Keratinocyte (primary cell): ENCODE results near the gene WDR47. TPM values are rescaled to one million over a fixed set of nuclear protein-coding genes. Genes with fewer than 3 reads are reported as not detected.

Experiments
- DNase-seq: peaks from one replicate; pipeline ENCODE4 v3.0.0-alpha.2; 2011; ENCODE audit warnings: low read depth, missing footprints, low spot score
- FAIRE-seq: peaks from 2 replicates; lab custom pipeline; 2011; peaks lifted over from hg19 to GRCh38; lab: Jason Lieb, UNC
- H2AFZ ChIP-seq: 2 replicates; pipeline ENCODE4 v1.6.0; 2012; ENCODE audit warnings: low read length, control low read depth, inconsistent platforms; ENCODE audit not compliant: control insufficient read depth
- H3K27ac ChIP-seq: 2 replicates; pipeline ENCODE4 v1.5.1; 2011; ENCODE audit warnings: low read length; ENCODE audit not compliant: control insufficient read depth, insufficient read depth
- H3K27me3 ChIP-seq: 3 replicates; pipeline ENCODE4 v1.6.0; 2011; ENCODE audit warnings: low read length; ENCODE audit not compliant: control insufficient read depth, insufficient read depth; ENCODE audit errors: extremely low read depth
- H3K36me3 ChIP-seq, 2 experiments: 2 replicates in 1 of 2; 3 replicates in 1 of 2; pipeline ENCODE4 v1.5.1; 2011; ENCODE audit warnings: low read length in 2 of 2, mild to moderate bottlenecking in 1 of 2; ENCODE audit not compliant: control insufficient read depth in 2 of 2, insufficient read depth in 2 of 2; ENCODE audit errors: extremely low read depth in 1 of 2
- H3K4me1 ChIP-seq: 3 replicates; pipeline ENCODE4 v1.5.1; 2011; ENCODE audit warnings: low read length; ENCODE audit not compliant: control insufficient read depth, insufficient read depth; ENCODE audit errors: extremely low read depth
- H3K4me2 ChIP-seq: 3 replicates; pipeline ENCODE4 v1.6.0; 2011; ENCODE audit warnings: low read depth, low read length; ENCODE audit not compliant: control insufficient read depth, insufficient read depth; ENCODE audit errors: extremely low read depth
- H3K4me3 ChIP-seq, 3 experiments: fragments of 200-600 bp in 1 of 3; sonication (generic) in 1 of 3; 2 replicates in 2 of 3; 3 replicates in 1 of 3; pipeline ENCODE4 v1.5.1; 2011 to 2016; ENCODE audit warnings: low read length in 3 of 3, mild to moderate bottlenecking in 3 of 3, control low read depth in 2 of 3, inconsistent platforms in 1 of 3, low read depth in 1 of 3, mixed read lengths in 1 of 3, mixed run types in 1 of 3, moderate library complexity in 1 of 3; ENCODE audit not compliant: control insufficient read depth in 2 of 3, insufficient read depth in 2 of 3; ENCODE audit errors: extremely low read depth in 1 of 3
- H3K79me2 ChIP-seq: 2 replicates; pipeline ENCODE4 v1.6.0; 2012; ENCODE audit warnings: low read length; ENCODE audit not compliant: control insufficient read depth, insufficient read depth
- H3K9ac ChIP-seq: 3 replicates; pipeline ENCODE4 v1.6.0; 2011; ENCODE audit warnings: low read length; ENCODE audit not compliant: control insufficient read depth, insufficient read depth; ENCODE audit errors: extremely low read depth
- H3K9me1 ChIP-seq: 3 replicates; pipeline ENCODE4 v1.6.0; 2011; ENCODE audit warnings: low read length; ENCODE audit not compliant: control insufficient read depth, insufficient read depth; ENCODE audit errors: extremely low read depth
- H3K9me3 ChIP-seq: 2 replicates; pipeline ENCODE4 v1.5.1; 2012; ENCODE audit warnings: low read depth, low read length; ENCODE audit not compliant: control insufficient read depth
- H4K20me1 ChIP-seq: 3 replicates; pipeline ENCODE4 v1.6.0; 2011; ENCODE audit warnings: low read length; ENCODE audit not compliant: control insufficient read depth, insufficient read depth; ENCODE audit errors: extremely low read depth
- CTCF ChIP-seq, 3 experiments: IDR thresholded peaks in 1 of 3; conservative IDR thresholded peaks in 1 of 3; optimal IDR thresholded peaks in 1 of 3; 2 replicates in 2 of 3; 3 replicates in 1 of 3; pipeline versions ENCODE3 to v1.5.1; 2011; ENCODE audit warnings: low read length in 3 of 3, mild to moderate bottlenecking in 3 of 3, moderate library complexity in 2 of 3, control low read depth in 1 of 3, inconsistent platforms in 1 of 3; ENCODE audit not compliant: insufficient read depth in 2 of 3; ENCODE audit errors: extremely low read depth in 1 of 3
- EZH2 ChIP-seq: IDR thresholded peaks from one replicate; pipeline ENCODE4 v1.6.1; 2012; ENCODE audit warnings: inconsistent platforms, mild to moderate bottlenecking, low read length, moderate library complexity
- dilution Hi-C: fragments of 300-500 bp; cut with MboI; formaldehyde crosslinking; loops from one replicate; pipeline ENCODE4 v1.7.0; 2020; ENCODE audit warnings: low sequenced_read_pairs; ENCODE audit not compliant: extremely low pct_ligation_motif_present
- polyA plus RNA-seq, 5 experiments: library from polyadenylated mRNA; depleted of rRNA in 3 of 5; stranded (reverse) in 3 of 5; stranded (forward) in 1 of 5; unstranded in 1 of 5; fragments of >200 nt; gene quantifications; 1 replicate in 1 of 5; 2 replicates in 3 of 5; 3 replicates in 1 of 5; pipeline versions ENCODE4 v1.2.1 to v1.2.3, GENCODE V29; 2011 to 2012; ENCODE audit warnings: missing spikeins in 2 of 5, low read depth in 1 of 5, low replicate concordance in 1 of 5

The WDR47 gene
- polyA plus RNA-seq, 1 donor (not counting 4 experiments of a cell fraction or from before 2014, with no cell fraction given), result 54.7 TPM

GRCh38 chr1:109050228-109050995 lies 8.5 kb upstream of the WDR47 start:
- Histone ChIP-seq H3K9me1 (no peaks in the 10 kb centered on the region), H3K36me3 (no peaks in the 10 kb centered on the region), H3K4me2 (peak overlapping the region; percentile 63), H3K4me3 (peak overlapping the region; percentile 2 to 39 (median 13)), H3K27ac (peak overlapping the region; percentile 94), H3K79me2 (no peaks in the 10 kb centered on the region), H4K20me1 (no peaks in the 10 kb centered on the region), H3K27me3 (no peaks in the 10 kb centered on the region), H3K9me3 (no peaks in the 10 kb centered on the region), H3K4me1 (peaks cover 30% of the 10 kb centered on the region), H3K9ac (peak overlapping the region; percentile 71), H2AFZ (peak overlapping the region; percentile 61)
- TF ChIP-seq EZH2 (no peak), CTCF (optimal IDR thresholded peaks at IDR 0.05 in 1 of 3, IDR thresholded peaks at IDR 0.05 in 1 of 3, conservative IDR thresholded peaks at IDR 0.05 in 1 of 3; ENCODE audit: extremely low read depth in 1 of 3, insufficient read depth in 2 of 3, low read length in 3 of 3) (no peak)
- dilution Hi-C loops, result no loop called here
- DNase-seq (peak; percentile 78), FAIRE-seq (peak; percentile 91)

GRCh38 chr1:109048335-109048734 lies 6.4 kb upstream of the WDR47 start:
- no peak for TF ChIP-seq EZH2
- no peak for TF ChIP-seq CTCF (optimal IDR thresholded peaks at IDR 0.05 in 1 of 3, IDR thresholded peaks at IDR 0.05 in 1 of 3, conservative IDR thresholded peaks at IDR 0.05 in 1 of 3; ENCODE audit: extremely low read depth in 1 of 3, insufficient read depth in 2 of 3, low read length in 3 of 3)
- no peak for FAIRE-seq
- Histone ChIP-seq H3K27ac (no peak overlapping the region), H4K20me1 (no peaks in the 10 kb centered on the region), H3K4me3 (no peak overlapping the region), H3K4me1 (peaks cover 30% of the 10 kb centered on the region), H3K4me2 (no peak overlapping the region), H3K36me3 (no peaks in the 10 kb centered on the region), H3K79me2 (no peaks in the 10 kb centered on the region), H3K9ac (no peak overlapping the region), H3K27me3 (no peaks in the 10 kb centered on the region), H3K9me3 (no peaks in the 10 kb centered on the region), H3K9me1 (no peaks in the 10 kb centered on the region), H2AFZ (peak overlapping the region; percentile 40)
- dilution Hi-C loops, result no loop called here
- DNase-seq, result no peak
